ENCODE data around the gene ANXA4. TPM values are rescaled to one million over a fixed set of nuclear protein-coding genes. Genes with fewer than 3 reads are reported as not detected.

ANXA4 gene
- total RNA-seq, 5 donors from 2014 or later (not counting 1 experiment from before 2014, with no cell fraction given) = 10.4 to 27.6 (median 20.0) TPM

- H3K36me3 ChIP-seq (ENCODE audit: control insufficient read depth in 2 of 2, extremely low read depth in 1 of 2, insufficient read depth in 1 of 2, low read length in 1 of 2) = no peaks in the 10 kb centered on the region
- no peaks in the 10 kb centered on the region for H3K36me3 Mint-ChIP-seq
- H3K9me3 ChIP-seq = no peaks in the 10 kb centered on the region
- no peaks in the 10 kb centered on the region for H3K9me3 Mint-ChIP-seq
- H3K27me3 Mint-ChIP-seq = no peaks in the 10 kb centered on the region
- ChIA-PET POLR2A (interaction anchor here in 1 of 2 donors (0.5 to 0.6 kb wide), 2 partner anchors 12 to 26 kb away, joined by 3 read pairs; no protein-coding TSS in a partner anchor), CTCF (no interaction called here)
- DNase-seq (peak in 23 of 35 experiments; percentile 2 to 59 (median 14)), ATAC-seq (replicated peaks in 1 of 4) (peak; percentile 87 to 95 (median 92))
- peaks cover 14 to 26% of the 10 kb centered on the region in 2 experiments for H3K4me1 ChIP-seq (ENCODE audit: control insufficient read depth in 1 of 2, extremely low read depth in 1 of 2, insufficient read depth in 2 of 2, low read length in 2 of 2)
- peak overlapping the region; percentile 26 to 52 (median 42) for H3K4me3 Mint-ChIP-seq
- peak overlapping the region; percentile 35 for H3K27ac ChIP-seq (ENCODE audit: low read length)
- H3K4me1 Mint-ChIP-seq = peaks cover 28 to 37% (median 30%) of the 10 kb centered on the region in 3 donors
- H3K27ac Mint-ChIP-seq = peak overlapping the region; percentile 56 to 74
- H3K4me3 ChIP-seq (ENCODE audit: control insufficient read depth in 1 of 2, extremely low read depth in 1 of 2, low read length in 1 of 2) = peak overlapping the region in 1 of 2 donors; percentile 23
- H3K27me3 ChIP-seq (replicated peaks in 1 of 2; ENCODE audit: control insufficient read depth in 2 of 2, extremely low read depth in 1 of 2, insufficient read depth in 2 of 2, low read length in 1 of 2) = no peaks in the 10 kb centered on the region
- WGBS (ENCODE audit: insufficient coverage) = 40% methylated on average over 2 of the region's 7 CpGs
Observed at GRCh38 chr2:69774984-69775982, 33.3 kb downstream of the ANXA4 start.

- peaks cover 25 to 27% (median 25%) of the 10 kb centered on the region in 3 donors for H3K4me1 Mint-ChIP-seq
- no peak overlapping the region for H3K4me3 Mint-ChIP-seq
- Histone ChIP-seq H3K27ac (ENCODE audit: low read length) (no peak overlapping the region), H3K27me3 (replicated peaks in 1 of 2; ENCODE audit: control insufficient read depth in 2 of 2, extremely low read depth in 1 of 2, insufficient read depth in 2 of 2, low read length in 1 of 2) (no peaks in the 10 kb centered on the region), H3K9me3 (no peaks in the 10 kb centered on the region), H3K36me3 (ENCODE audit: control insufficient read depth in 2 of 2, extremely low read depth in 1 of 2, insufficient read depth in 1 of 2, low read length in 1 of 2) (peaks cover 0 to 3% of the 10 kb centered on the region in 2 donors), H3K4me3 (ENCODE audit: control insufficient read depth in 1 of 2, extremely low read depth in 1 of 2, low read length in 1 of 2) (no peak overlapping the region), H3K4me1 (ENCODE audit: control insufficient read depth in 1 of 2, extremely low read depth in 1 of 2, insufficient read depth in 2 of 2, low read length in 2 of 2) (peaks cover 14 to 21% of the 10 kb centered on the region in 2 experiments)
- CTCF ChIA-PET = interaction anchor here in 1 of 2 donors (0.9 kb wide), 1 partner anchor 15 kb away, joined by 3 read pairs; no protein-coding TSS in a partner anchor
- 86% methylated on average over 4 of the region's 9 CpGs for WGBS (ENCODE audit: insufficient coverage)
- H3K27ac Mint-ChIP-seq = no peak overlapping the region
- ATAC-seq (replicated peaks in 1 of 4) = no peak
- no peaks in the 10 kb centered on the region for H3K27me3 Mint-ChIP-seq
- no peaks in the 10 kb centered on the region for H3K9me3 Mint-ChIP-seq
- no peak for DNase-seq
- POLR2A ChIA-PET = interaction anchor here in 1 of 2 donors (0.5 kb wide), 1 partner anchor 1094 kb away, joined by 4 read pairs; no protein-coding TSS in a partner anchor
- no peaks in the 10 kb centered on the region for H3K36me3 Mint-ChIP-seq
Observed at GRCh38 chr2:69776886-69777785, 35.2 kb downstream of the ANXA4 start.

DNA sequence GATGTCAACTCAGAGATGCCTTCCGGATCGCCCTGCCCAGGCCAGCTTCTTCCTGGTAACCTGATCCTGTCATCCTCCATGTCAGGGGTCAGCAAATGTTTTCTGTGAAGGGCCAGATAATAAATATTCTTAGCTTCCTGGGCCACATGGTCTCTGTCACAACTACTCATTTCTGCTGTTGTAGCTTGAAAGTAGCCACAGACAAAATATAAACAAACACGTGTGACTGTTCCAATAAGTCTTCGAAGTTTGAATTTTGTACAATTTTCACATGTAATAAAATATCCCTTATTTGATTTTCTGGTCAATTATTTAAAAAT is 35.8 kb downstream of the ANXA4 start:
- Mint-ChIP-seq H3K4me1 (peaks cover 22 to 26% (median 24%) of the 10 kb centered on the region in 3 donors), H3K27me3 (no peaks in the 10 kb centered on the region), H3K4me3 (no peak overlapping the region), H3K36me3 (no peaks in the 10 kb centered on the region), H3K9me3 (no peaks in the 10 kb centered on the region), H3K27ac (no peak overlapping the region)
- Histone ChIP-seq H3K4me3 (ENCODE audit: control insufficient read depth in 1 of 2, extremely low read depth in 1 of 2, low read length in 1 of 2) (no peak overlapping the region), H3K36me3 (ENCODE audit: control insufficient read depth in 2 of 2, extremely low read depth in 1 of 2, insufficient read depth in 1 of 2, low read length in 1 of 2) (peaks cover 0 to 3% of the 10 kb centered on the region in 2 donors), H3K4me1 (ENCODE audit: control insufficient read depth in 1 of 2, extremely low read depth in 1 of 2, insufficient read depth in 2 of 2, low read length in 2 of 2) (peaks cover 14 to 21% of the 10 kb centered on the region in 2 experiments), H3K9me3 (no peaks in the 10 kb centered on the region), H3K27ac (ENCODE audit: low read length) (no peak overlapping the region), H3K27me3 (replicated peaks in 1 of 2; ENCODE audit: control insufficient read depth in 2 of 2, extremely low read depth in 1 of 2, insufficient read depth in 2 of 2, low read length in 1 of 2) (no peaks in the 10 kb centered on the region)
- 100% methylated on average over 2 of the region's 4 CpGs for WGBS (ENCODE audit: insufficient coverage)
- no peak for ATAC-seq (replicated peaks in 1 of 4)
- CTCF ChIA-PET = interaction anchor here in 1 of 2 donors (0.9 kb wide), 1 partner anchor 15 kb away, joined by 3 read pairs; no protein-coding TSS in a partner anchor
- POLR2A ChIA-PET = no interaction called here
- DNase-seq = no peak

DNA sequence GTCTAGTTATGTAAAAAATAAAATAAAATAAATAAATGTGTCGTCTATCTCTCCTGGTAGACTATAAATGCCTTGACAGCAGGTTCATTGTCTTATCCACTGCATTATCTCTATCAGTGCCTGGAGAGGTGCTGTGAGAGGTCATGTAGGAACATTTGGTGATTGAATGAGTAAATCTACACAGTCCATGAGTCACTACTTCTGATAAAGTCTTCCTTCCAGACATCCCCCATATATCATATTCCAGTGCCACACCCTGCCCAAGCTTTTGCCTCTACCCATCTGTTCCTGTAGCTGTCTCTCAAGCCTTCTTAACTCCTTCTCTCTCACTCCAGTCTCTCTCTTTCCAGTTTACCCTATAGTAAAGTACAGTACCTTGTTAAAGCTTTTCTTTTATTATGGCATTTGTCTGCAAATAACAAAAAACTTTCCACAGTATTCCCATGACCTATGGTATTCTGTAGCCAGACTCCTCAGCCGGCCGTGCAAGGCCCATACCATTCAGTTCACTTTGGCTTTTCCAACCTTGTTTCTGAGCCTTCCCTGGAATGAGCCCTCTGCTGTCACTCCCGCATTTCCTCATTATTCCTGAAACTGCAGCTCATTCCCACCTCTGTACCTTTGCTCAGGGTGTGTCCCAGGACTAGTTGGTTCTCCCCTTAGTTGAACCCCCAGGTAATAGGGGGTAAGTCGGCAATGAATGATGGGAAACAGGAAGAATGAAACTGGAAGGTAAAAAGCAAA is 37.5 kb downstream of the ANXA4 start:
- POLR2A ChIA-PET = interaction anchor here (0.6 to 0.7 kb wide), 5 partner anchors 11 to 138 kb away, joined by 3 to 17 read pairs (median 11); no protein-coding TSS in a partner anchor
- DNase-seq (no peak), ATAC-seq (replicated peaks in 1 of 4) (no peak)
- H3K27me3 ChIP-seq (replicated peaks in 1 of 2; ENCODE audit: control insufficient read depth in 2 of 2, extremely low read depth in 1 of 2, insufficient read depth in 2 of 2, low read length in 1 of 2) = no peaks in the 10 kb centered on the region
- H3K36me3 ChIP-seq (ENCODE audit: control insufficient read depth in 2 of 2, extremely low read depth in 1 of 2, insufficient read depth in 1 of 2, low read length in 1 of 2) = peaks cover 0 to 3% of the 10 kb centered on the region in 2 donors
- 83% methylated on average over 1 of the region's 5 CpGs for WGBS (ENCODE audit: insufficient coverage)
- Mint-ChIP-seq H3K27ac (no peak overlapping the region), H3K27me3 (no peaks in the 10 kb centered on the region), H3K36me3 (no peaks in the 10 kb centered on the region), H3K4me3 (no peak overlapping the region), H3K9me3 (no peaks in the 10 kb centered on the region), H3K4me1 (peaks cover 17 to 18% (median 18%) of the 10 kb centered on the region in 3 donors)
- no peak overlapping the region for H3K27ac ChIP-seq (ENCODE audit: low read length)
- no peaks in the 10 kb centered on the region for H3K9me3 ChIP-seq
- peaks cover 12% of the 10 kb centered on the region in 2 experiments for H3K4me1 ChIP-seq (ENCODE audit: control insufficient read depth in 1 of 2, extremely low read depth in 1 of 2, insufficient read depth in 2 of 2, low read length in 2 of 2)
- CTCF ChIA-PET = interaction anchor here (0.7 to 1.0 kb wide), 4 partner anchors 55 to 1268 kb away, joined by 3 to 5 read pairs (median 3); no protein-coding TSS in a partner anchor
- H3K4me3 ChIP-seq (ENCODE audit: control insufficient read depth in 1 of 2, extremely low read depth in 1 of 2, low read length in 1 of 2) = no peak overlapping the region

GRCh38 chr2:69780921-69781320 is 39.0 kb downstream of the ANXA4 start:
- WGBS (ENCODE audit: insufficient coverage) = no CpG with 5 or more reads among the region's 5 CpGs
- peaks cover 0 to 3% of the 10 kb centered on the region in 2 donors for H3K36me3 ChIP-seq (ENCODE audit: control insufficient read depth in 2 of 2, extremely low read depth in 1 of 2, insufficient read depth in 1 of 2, low read length in 1 of 2)
- H3K9me3 ChIP-seq = no peaks in the 10 kb centered on the region
- H3K27me3 Mint-ChIP-seq = no peaks in the 10 kb centered on the region
- H3K27ac ChIP-seq (ENCODE audit: low read length) = no peak overlapping the region
- peaks cover 4% of the 10 kb centered on the region for H3K36me3 Mint-ChIP-seq
- H3K4me1 Mint-ChIP-seq = peaks cover 5% of the 10 kb centered on the region in 3 donors
- H3K27me3 ChIP-seq (replicated peaks in 1 of 2; ENCODE audit: control insufficient read depth in 2 of 2, extremely low read depth in 1 of 2, insufficient read depth in 2 of 2, low read length in 1 of 2) = no peaks in the 10 kb centered on the region
- CTCF ChIA-PET = no interaction called here
- H3K27ac Mint-ChIP-seq = no peak overlapping the region
- no peak overlapping the region for H3K4me3 Mint-ChIP-seq
- no peak for DNase-seq
- H3K4me1 ChIP-seq (ENCODE audit: control insufficient read depth in 1 of 2, extremely low read depth in 1 of 2, insufficient read depth in 2 of 2, low read length in 2 of 2) = no peaks in the 10 kb centered on the region
- POLR2A ChIA-PET = no interaction called here
- no peak overlapping the region for H3K4me3 ChIP-seq (ENCODE audit: control insufficient read depth in 1 of 2, extremely low read depth in 1 of 2, low read length in 1 of 2)
- no peaks in the 10 kb centered on the region for H3K9me3 Mint-ChIP-seq
- ATAC-seq (replicated peaks in 1 of 4) = no peak
